ENCODE measurements around the gene ASGR1.
A peak's percentile ranks its signal among the peaks of the same experiment; 100 is the strongest.

Gene ASGR1

GRCh38 chr17:7219812-7220592 is 40.8 kb upstream of the ASGR1 start, which contains the start of the genes ACADVL and DLG4:
TSS of gene ACADVL (plus strand) at chr17:7219938. CDS start at chr17:7219985, 47 bp downstream.
TSS of gene DLG4 (minus strand) at chr17:7219836.
- Histone ChIP-seq H2AFZ (ENCODE audit: insufficient read depth, low read length, poor library complexity) (peak within 1 kb of the TSS; percentile 51), H2BK5ac (ENCODE audit: low read depth, low read length, poor library complexity) (peak within 1 kb of the TSS; percentile 96), H3K9me3 (ENCODE audit: insufficient read depth, low read depth, low read length) (no peaks in the 10 kb centered on the region), H3K4me2 (ENCODE audit: low read length) (peak within 1 kb of the TSS; percentile 85), H3K23ac (ENCODE audit: low read length) (no peak within 1 kb of the TSS), H3K27ac (ENCODE audit: low read depth, low read length) (peak within 1 kb of the TSS; percentile 98), H3K4me1 (ENCODE audit: control insufficient read depth in 1 of 2, insufficient read depth in 2 of 2, low read length in 2 of 2) (peaks cover 50 to 58% of the 10 kb centered on the region in 2 experiments), H3K27me3 (ENCODE audit: insufficient read depth, low read length) (no peaks in the 10 kb centered on the region), H4K8ac (ENCODE audit: low read depth, low read length) (peak within 1 kb of the TSS; percentile 88), H3K9ac (ENCODE audit: low read length) (peak within 1 kb of the TSS; percentile 93), H3K79me1 (ENCODE audit: low read length) (peaks cover 24% of the 10 kb centered on the region), H3K14ac (ENCODE audit: low read length) (peak within 1 kb of the TSS; percentile 95), H4K12ac (ENCODE audit: low read depth, low read length) (peak within 1 kb of the TSS; percentile 83), H3K4ac (ENCODE audit: low read depth, low read length) (peak within 1 kb of the TSS; percentile 89), H2BK12ac (ENCODE audit: low read length) (peak within 1 kb of the TSS; percentile 82), H3K4me3 (ENCODE audit: low read depth, low read length) (peak within 1 kb of the TSS; percentile 97), H3K79me2 (ENCODE audit: control insufficient read depth, insufficient read depth, low read length, poor library complexity) (peaks cover 10% of the 10 kb centered on the region), H3K18ac (ENCODE audit: low read length) (peak within 1 kb of the TSS; percentile 95), H2AK5ac (ENCODE audit: low read length) (peak within 1 kb of the TSS; percentile 72), H4K91ac (ENCODE audit: low read depth, low read length) (peak within 1 kb of the TSS; percentile 99), H2BK120ac (ENCODE audit: insufficient read depth, low read length, poor library complexity) (peak within 1 kb of the TSS; percentile 93), H3K36me3 (ENCODE audit: control insufficient read depth in 1 of 2, insufficient read depth in 2 of 2, low read length in 2 of 2) (peaks cover 41 to 44% of the 10 kb centered on the region in 2 experiments)
- no CpG with 5 or more reads among the region's 63 CpGs for whole genome bisulfite sequencing (ENCODE audit: extremely low coverage, insufficient coverage, insufficient read length)
- peak; percentile 93 to 96 for DNase-seq

GRCh38 chr17:7219229-7219811 is 40.1 kb upstream of the ASGR1 start:
- H4K8ac ChIP-seq (ENCODE audit: low read depth, low read length): peak overlapping the region; percentile 68
- H2BK5ac ChIP-seq (ENCODE audit: low read depth, low read length, poor library complexity): no peak overlapping the region
- H3K79me2 ChIP-seq (ENCODE audit: control insufficient read depth, insufficient read depth, low read length, poor library complexity): peaks cover 10% of the 10 kb centered on the region
- H3K9me3 ChIP-seq (ENCODE audit: insufficient read depth, low read depth, low read length): no peaks in the 10 kb centered on the region
- peak overlapping the region; percentile 44 for H2AK5ac ChIP-seq (ENCODE audit: low read length)
- no CpG with 5 or more reads among the region's 12 CpGs for WGBS (ENCODE audit: extremely low coverage, insufficient coverage, insufficient read length)
- H3K4me1 ChIP-seq (ENCODE audit: control insufficient read depth in 1 of 2, insufficient read depth in 2 of 2, low read length in 2 of 2): peaks cover 50 to 63% of the 10 kb centered on the region in 2 experiments
- H3K23ac ChIP-seq (ENCODE audit: low read length): no peak overlapping the region
- peak overlapping the region; percentile 70 for H3K14ac ChIP-seq (ENCODE audit: low read length)
- H3K79me1 ChIP-seq (ENCODE audit: low read length): peaks cover 26% of the 10 kb centered on the region
- H3K4me3 ChIP-seq (ENCODE audit: low read depth, low read length): peak overlapping the region; percentile 97
- H3K4me2 ChIP-seq (ENCODE audit: low read length): peak overlapping the region; percentile 85
- no peak overlapping the region for H3K9ac ChIP-seq (ENCODE audit: low read length)
- peak overlapping the region; percentile 99 for H4K91ac ChIP-seq (ENCODE audit: low read depth, low read length)
- H3K4ac ChIP-seq (ENCODE audit: low read depth, low read length): peak overlapping the region; percentile 29
- peak overlapping the region; percentile 63 for H4K12ac ChIP-seq (ENCODE audit: low read depth, low read length)
- peak overlapping the region; percentile 21 for H2AFZ ChIP-seq (ENCODE audit: insufficient read depth, low read length, poor library complexity)
- DNase-seq: no peak
- peak overlapping the region; percentile 50 for H2BK120ac ChIP-seq (ENCODE audit: insufficient read depth, low read length, poor library complexity)
- H2BK12ac ChIP-seq (ENCODE audit: low read length): peak overlapping the region; percentile 32
- peak overlapping the region; percentile 71 for H3K18ac ChIP-seq (ENCODE audit: low read length)
- H3K27me3 ChIP-seq (ENCODE audit: insufficient read depth, low read length): no peaks in the 10 kb centered on the region
- peaks cover 35 to 37% of the 10 kb centered on the region in 2 experiments for H3K36me3 ChIP-seq (ENCODE audit: control insufficient read depth in 1 of 2, insufficient read depth in 2 of 2, low read length in 2 of 2)
- peak overlapping the region; percentile 24 for H3K27ac ChIP-seq (ENCODE audit: low read depth, low read length)

- Histone ChIP-seq H3K9ac (ENCODE audit: low read length) (no peak overlapping the region), H3K14ac (ENCODE audit: low read length) (no peak overlapping the region), H3K27me3 (ENCODE audit: insufficient read depth, low read length) (no peaks in the 10 kb centered on the region), H2BK5ac (ENCODE audit: low read depth, low read length, poor library complexity) (no peak overlapping the region), H3K79me2 (ENCODE audit: control insufficient read depth, insufficient read depth, low read length, poor library complexity) (peaks cover 10% of the 10 kb centered on the region), H2BK12ac (ENCODE audit: low read length) (peak overlapping the region; percentile 82), H3K23ac (ENCODE audit: low read length) (no peak overlapping the region), H4K91ac (ENCODE audit: low read depth, low read length) (peak overlapping the region; percentile 73), H3K18ac (ENCODE audit: low read length) (no peak overlapping the region), H3K79me1 (ENCODE audit: low read length) (peaks cover 26% of the 10 kb centered on the region), H3K27ac (ENCODE audit: low read depth, low read length) (no peak overlapping the region), H4K8ac (ENCODE audit: low read depth, low read length) (peak overlapping the region; percentile 32), H2AK5ac (ENCODE audit: low read length) (peak overlapping the region; percentile 54), H3K4me1 (ENCODE audit: control insufficient read depth in 1 of 2, insufficient read depth in 2 of 2, low read length in 2 of 2) (peaks cover 48 to 66% of the 10 kb centered on the region in 2 experiments), H3K4me3 (ENCODE audit: low read depth, low read length) (no peak overlapping the region), H3K4me2 (ENCODE audit: low read length) (no peak overlapping the region), H2BK120ac (ENCODE audit: insufficient read depth, low read length, poor library complexity) (no peak overlapping the region), H2AFZ (ENCODE audit: insufficient read depth, low read length, poor library complexity) (peak overlapping the region; percentile 21), H3K36me3 (ENCODE audit: control insufficient read depth in 1 of 2, insufficient read depth in 2 of 2, low read length in 2 of 2) (peaks cover 29 to 32% of the 10 kb centered on the region in 2 experiments), H4K12ac (ENCODE audit: low read depth, low read length) (no peak overlapping the region), H3K9me3 (ENCODE audit: insufficient read depth, low read depth, low read length) (no peaks in the 10 kb centered on the region), H3K4ac (ENCODE audit: low read depth, low read length) (no peak overlapping the region)
- no peak for DNase-seq
- no CpG with 5 or more reads among the region's 6 CpGs for WGBS (ENCODE audit: extremely low coverage, insufficient coverage, insufficient read length)
These were observed 39.6 kb upstream of the ASGR1 start for GRCh38 chr17:7218758-7219157.

GRCh38 chr17:7218166-7218565 is 39.0 kb upstream of the ASGR1 start:
- no CpG with 5 or more reads among the region's 6 CpGs for WGBS (ENCODE audit: extremely low coverage, insufficient coverage, insufficient read length)

More at GRCh38 chr17:7218166-7218565, 39.0 kb upstream of the ASGR1 start:
- H2AFZ ChIP-seq (ENCODE audit: insufficient read depth, low read length, poor library complexity): no peak overlapping the region
- H3K27me3 ChIP-seq (ENCODE audit: insufficient read depth, low read length): no peaks in the 10 kb centered on the region
- H3K14ac ChIP-seq (ENCODE audit: low read length): peak overlapping the region; percentile 54
- H2BK120ac ChIP-seq (ENCODE audit: insufficient read depth, low read length, poor library complexity): peak overlapping the region; percentile 18
- no peak overlapping the region for H3K23ac ChIP-seq (ENCODE audit: low read length)
- H2BK12ac ChIP-seq (ENCODE audit: low read length): peak overlapping the region; percentile 80
- DNase-seq: no peak
- peak overlapping the region; percentile 68 for H4K8ac ChIP-seq (ENCODE audit: low read depth, low read length)
- H2AK5ac ChIP-seq (ENCODE audit: low read length): peak overlapping the region; percentile 86
- H3K4ac ChIP-seq (ENCODE audit: low read depth, low read length): peak overlapping the region; percentile 28
- H2BK5ac ChIP-seq (ENCODE audit: low read depth, low read length, poor library complexity): no peak overlapping the region
- H3K4me3 ChIP-seq (ENCODE audit: low read depth, low read length): no peak overlapping the region
- H3K79me1 ChIP-seq (ENCODE audit: low read length): peaks cover 26% of the 10 kb centered on the region
- H4K91ac ChIP-seq (ENCODE audit: low read depth, low read length): peak overlapping the region; percentile 73
- no peaks in the 10 kb centered on the region for H3K9me3 ChIP-seq (ENCODE audit: insufficient read depth, low read depth, low read length)
- H3K4me2 ChIP-seq (ENCODE audit: low read length): no peak overlapping the region
- H3K4me1 ChIP-seq (ENCODE audit: control insufficient read depth in 1 of 2, insufficient read depth in 2 of 2, low read length in 2 of 2): peaks cover 47 to 63% of the 10 kb centered on the region in 2 experiments
- H4K12ac ChIP-seq (ENCODE audit: low read depth, low read length): peak overlapping the region; percentile 58
- no peak overlapping the region for H3K9ac ChIP-seq (ENCODE audit: low read length)
- no peak overlapping the region for H3K27ac ChIP-seq (ENCODE audit: low read depth, low read length)
- peaks cover 23 to 26% of the 10 kb centered on the region in 2 experiments for H3K36me3 ChIP-seq (ENCODE audit: control insufficient read depth in 1 of 2, insufficient read depth in 2 of 2, low read length in 2 of 2)
- H3K18ac ChIP-seq (ENCODE audit: low read length): no peak overlapping the region
- peaks cover 10% of the 10 kb centered on the region for H3K79me2 ChIP-seq (ENCODE audit: control insufficient read depth, insufficient read depth, low read length, poor library complexity)

Data from trophoblast cell (in vitro differentiated cells and primary cell).